GM11168 (cell line): Measurements from ENCODE around the gene RAMP3.

Source experiments
- in situ Hi-C: fragments of 300-500 bp; cut with MboI; formaldehyde crosslinking; loops from one replicate; pipeline ENCODE4 v1.12.0; 2022; ENCODE audit warnings: low sequenced_read_pairs; ENCODE audit not compliant: unreplicated experiment

RAMP3 gene

DNA sequence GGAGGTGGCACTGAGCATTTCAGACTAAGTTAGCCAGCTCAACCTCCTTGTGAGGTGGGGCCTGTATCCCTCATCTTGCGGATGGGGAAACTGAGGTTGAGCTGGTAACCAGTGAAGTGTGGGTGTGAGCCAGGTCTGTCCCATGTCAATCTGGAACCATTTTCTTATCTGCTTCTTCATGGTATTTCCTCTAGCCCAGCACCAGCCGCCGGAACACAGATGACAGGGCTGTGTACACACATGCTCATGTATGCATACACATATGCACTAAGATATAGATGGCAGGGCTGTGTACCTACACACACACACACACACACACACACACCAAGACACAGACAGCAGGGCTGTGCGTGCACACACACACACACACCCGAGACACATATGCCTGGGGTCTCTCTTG, 18.5 kb downstream of the RAMP3 start:
- in situ Hi-C loops, result no loop called here

GRCh38 chr7:45176886-45177731, 19.5 kb downstream of the RAMP3 start:
- in situ Hi-C loops, result no loop called here

DNA sequence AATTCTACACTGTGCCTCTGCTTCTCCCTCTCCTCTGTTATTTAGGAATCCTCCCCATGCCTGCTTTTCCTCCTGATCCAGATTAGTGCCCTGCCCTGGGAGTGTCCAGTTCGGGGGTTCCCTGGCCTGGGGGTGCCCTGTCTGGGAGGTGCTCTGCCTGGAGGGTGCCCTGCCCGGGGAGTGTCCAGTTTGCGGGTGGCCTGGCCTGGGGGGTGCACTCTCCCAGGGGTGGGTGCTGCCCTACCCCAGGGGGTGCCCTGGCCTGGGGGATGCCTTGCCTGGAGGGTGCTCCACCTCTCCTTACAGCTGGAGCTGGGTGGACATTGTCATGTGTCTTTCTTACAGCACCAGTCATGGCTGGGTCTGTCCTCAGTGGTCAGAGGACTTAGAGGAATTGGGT, 20.2 kb downstream of the RAMP3 start:
- in situ Hi-C loops, result no loop called here

DNA sequence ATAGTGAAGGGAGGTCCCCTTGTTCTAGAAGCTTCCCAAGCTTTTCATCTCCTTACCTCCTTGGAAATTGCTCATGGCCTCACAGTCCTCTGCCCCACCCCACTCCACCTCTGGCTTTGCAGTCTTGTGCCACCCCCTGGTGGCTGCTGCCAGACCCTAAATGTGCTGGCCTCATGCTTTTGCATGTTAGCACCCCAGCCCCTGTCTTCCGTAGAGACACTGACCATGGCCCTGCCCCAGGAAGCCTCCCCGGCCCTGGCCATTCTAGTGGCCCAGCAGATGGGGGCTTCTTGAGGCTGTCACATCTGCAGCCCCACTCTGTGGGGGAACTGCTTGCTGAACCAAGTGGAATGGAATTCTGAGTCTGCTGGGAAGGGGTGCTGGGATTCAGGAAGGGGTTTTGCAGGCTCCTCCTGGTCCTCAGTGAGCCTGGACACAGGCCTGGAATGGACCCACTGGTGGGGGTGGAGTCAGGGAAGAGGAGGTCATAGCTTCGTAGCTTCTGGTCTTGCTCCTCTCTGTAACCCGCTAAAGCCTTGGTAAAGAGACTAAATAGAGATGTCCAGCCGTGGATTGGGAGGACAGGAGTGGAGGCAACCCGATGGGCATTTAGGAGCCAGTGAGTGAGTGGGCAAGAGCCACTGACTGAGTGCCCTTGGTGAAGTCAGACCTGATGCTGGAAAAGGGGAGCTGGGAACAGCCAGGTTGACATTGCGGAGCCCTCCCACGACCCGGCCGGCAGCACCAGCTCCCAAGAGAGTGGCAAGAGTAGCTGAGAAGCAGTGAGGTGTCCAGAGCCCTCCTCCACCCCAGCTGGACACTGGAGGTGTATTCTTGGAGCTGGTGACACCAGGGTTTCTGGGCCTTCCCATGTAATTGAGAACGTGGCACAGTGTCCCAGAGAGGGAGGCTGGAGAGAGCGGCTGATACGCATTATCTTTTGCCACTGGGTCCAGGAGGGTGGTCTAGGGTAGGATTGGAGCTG, 20.9 kb downstream of the RAMP3 start:
- in situ Hi-C loops, result no loop called here

GRCh38 chr7:45179666-45180065, 22.1 kb downstream of the RAMP3 start:
- in situ Hi-C loops, result no loop called here

GRCh38 chr7:45180084-45180986, 22.7 kb downstream of the RAMP3 start:
- in situ Hi-C loops, result no loop called here

DNA sequence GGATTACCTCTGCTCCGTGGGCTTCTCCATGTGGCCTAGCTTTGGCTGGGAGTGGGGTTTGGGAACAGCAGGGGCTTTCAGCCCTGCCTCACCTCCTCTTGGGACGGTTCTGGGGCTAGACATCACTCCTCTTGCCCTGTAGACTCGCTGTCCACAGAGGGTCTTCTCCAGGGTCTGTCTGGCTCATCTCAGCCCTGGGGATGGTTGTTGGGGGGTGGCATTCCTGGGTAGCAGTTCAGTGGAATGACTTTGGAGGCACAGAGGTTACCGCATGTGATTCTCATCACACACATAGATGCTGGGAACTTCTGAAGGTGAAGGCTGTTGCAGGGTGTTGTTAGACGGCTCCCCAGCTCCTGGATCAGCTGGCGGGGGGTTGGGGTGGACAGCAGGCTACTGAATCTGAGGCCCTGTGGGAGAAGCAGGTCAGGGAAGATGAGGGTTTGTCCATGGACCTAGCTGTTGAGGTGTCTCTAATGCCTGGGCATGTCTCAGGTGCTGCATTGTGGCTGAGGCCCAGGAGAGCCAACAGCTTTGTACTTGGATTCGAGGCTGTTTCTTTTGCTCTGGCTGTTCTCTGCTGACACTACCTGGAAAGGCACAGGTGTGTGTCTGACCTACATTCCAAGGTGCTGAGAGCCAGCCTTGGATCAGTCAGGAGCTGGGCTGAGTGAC, 23.8 kb downstream of the RAMP3 start:
- in situ Hi-C loops, result no loop called here

DNA sequence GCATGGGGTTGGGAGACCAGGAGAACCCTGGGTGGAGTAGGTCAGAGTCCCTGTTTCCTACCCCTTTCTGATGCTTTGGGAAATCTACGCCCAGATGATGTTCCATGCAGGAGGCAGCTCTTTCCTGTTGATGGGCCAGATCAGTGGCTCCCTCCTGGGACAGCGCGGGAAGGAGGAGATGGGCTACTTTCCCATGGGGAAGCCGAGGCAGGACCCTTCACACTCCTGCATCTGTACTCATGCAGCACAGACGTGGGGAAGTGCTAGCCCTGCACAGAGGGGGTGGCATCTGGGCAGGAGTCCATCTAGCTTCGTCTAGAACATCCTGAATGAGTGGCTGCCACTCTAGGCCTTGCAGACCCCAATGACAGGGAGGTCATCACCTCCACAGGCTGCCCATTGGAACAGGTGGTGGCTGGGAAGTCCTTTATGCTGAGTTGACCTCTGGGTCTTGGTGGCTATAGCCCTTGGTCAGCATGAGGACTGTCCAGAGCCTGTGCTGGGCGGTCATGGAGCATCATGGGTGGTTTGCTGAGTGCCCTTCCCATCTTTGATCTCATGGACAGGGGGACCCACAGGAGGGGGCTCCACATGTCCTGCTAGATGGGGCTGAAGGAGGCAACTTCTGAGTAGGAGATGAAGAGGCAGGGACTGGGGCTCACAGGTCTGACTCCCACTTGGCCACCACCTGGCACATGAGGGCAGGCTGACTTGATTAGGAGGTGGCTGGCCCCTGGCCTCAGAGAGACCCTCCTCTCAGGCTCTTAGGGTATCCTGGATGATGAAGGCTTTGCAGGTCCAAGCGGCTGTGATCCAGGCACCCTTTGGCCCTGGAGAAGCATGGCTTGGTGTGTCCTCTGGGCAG, 24.6 kb downstream of the RAMP3 start:
- in situ Hi-C loops, result no loop called here

- in situ Hi-C loops, result no loop called here
Observed at GRCh38 chr7:45182856-45183710, 25.5 kb downstream of the RAMP3 start.

- in situ Hi-C loops, result no loop called here
Observed at GRCh38 chr7:45183711-45184210, 26.2 kb downstream of the RAMP3 start.

GRCh38 chr7:45184326-45185027, 26.9 kb downstream of the RAMP3 start:
- in situ Hi-C loops, result no loop called here

- in situ Hi-C loops, result no loop called here
Observed at GRCh38 chr7:45185028-45185863, 27.7 kb downstream of the RAMP3 start.

- in situ Hi-C loops, result no loop called here
Observed at GRCh38 chr7:45185864-45186250, 28.3 kb downstream of the RAMP3 start.

- in situ Hi-C loops, result no loop called here
Observed at GRCh38 chr7:45186261-45186813, 28.7 kb downstream of the RAMP3 start.

DNA sequence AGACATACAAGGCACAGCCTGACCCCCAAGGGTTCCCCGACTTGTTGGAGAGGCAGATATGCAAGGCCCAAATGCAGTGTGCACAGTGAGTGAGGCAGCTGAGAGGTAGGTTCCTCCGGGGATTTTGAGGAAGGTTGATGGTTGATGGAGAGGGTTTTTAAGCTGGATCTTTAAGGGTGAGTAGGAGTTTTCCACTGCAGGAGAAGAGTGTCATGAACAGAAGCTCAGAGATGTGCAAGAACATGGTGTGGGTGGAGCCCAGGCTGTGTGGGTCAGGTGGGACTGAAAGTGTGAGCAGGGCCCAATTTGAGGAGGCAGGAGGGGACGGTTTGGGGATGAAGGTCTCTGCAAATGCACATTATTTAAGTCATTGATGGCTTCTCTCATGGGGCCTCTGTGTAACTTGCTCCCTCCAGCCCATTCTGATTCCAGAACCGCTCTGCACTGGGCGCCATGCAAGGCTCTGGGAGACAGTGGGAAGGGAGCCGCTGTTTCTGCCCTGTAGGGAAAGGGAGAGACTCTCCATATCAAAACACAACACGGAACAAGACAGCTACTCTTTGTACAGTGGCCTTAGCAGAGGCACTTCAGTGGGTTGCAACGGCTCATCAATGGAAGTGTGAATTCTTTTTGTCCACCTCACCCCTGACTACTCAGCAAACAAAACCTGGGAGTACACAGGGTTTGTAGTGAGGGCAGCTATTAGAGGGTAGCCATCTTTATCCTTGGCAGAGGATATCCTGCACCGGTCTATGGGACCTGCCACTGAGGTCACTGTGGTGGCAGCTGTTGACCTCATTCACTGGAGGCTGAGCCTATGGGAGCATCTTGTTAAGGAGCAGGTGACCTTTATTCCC, 29.7 kb downstream of the RAMP3 start:
- in situ Hi-C loops, result no loop called here
